ENCODE data around the gene PRR14L.

DNA sequence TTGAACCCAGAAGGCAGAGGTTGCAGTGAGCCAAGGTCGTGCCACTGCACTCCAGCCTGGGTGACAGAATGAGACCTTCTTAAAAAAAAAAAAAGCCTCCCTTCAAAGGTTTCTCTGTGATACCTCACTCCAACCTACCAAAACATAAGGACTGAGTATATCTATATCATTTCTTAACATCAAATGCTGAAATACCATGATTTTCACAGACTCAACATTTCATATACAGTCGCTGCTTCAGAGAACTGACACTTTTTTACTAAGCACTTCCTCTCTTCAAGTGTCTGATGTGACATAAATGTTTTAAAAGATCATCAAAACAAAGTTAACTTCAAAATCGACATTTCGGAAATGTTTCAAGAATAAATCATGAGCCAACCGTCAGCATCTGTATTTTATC lies 12.0 kb downstream of the PRR14L start:
- no peak for TF ChIP-seq EZH2phosphoT487 (IDR thresholded peaks at IDR 0.05; ENCODE audit: insufficient read depth, low read depth)
- no peak for TF ChIP-seq EZH2 (IDR thresholded peaks at IDR 0.05; ENCODE audit: insufficient read depth, poor library complexity, severe bottlenecking)

Measured in GM23248 (cell line).